GM19463 (cell line): ENCODE results near the gene TRIM7.
"Not testable (repeated sequence)": the region's sequence is repeated elsewhere in the genome, so short reads cannot be mapped to it uniquely, and the experiment has no call there.

ENCODE experiments used
- ATAC-seq: cut with Tn5 transposase; IDR thresholded peaks from one replicate; pipeline ENCODE4 v1.9.1; 2021; ENCODE audit warnings: mild to moderate bottlenecking, moderate library complexity; ENCODE audit not compliant: unreplicated experiment

The TRIM7 gene

DNA sequence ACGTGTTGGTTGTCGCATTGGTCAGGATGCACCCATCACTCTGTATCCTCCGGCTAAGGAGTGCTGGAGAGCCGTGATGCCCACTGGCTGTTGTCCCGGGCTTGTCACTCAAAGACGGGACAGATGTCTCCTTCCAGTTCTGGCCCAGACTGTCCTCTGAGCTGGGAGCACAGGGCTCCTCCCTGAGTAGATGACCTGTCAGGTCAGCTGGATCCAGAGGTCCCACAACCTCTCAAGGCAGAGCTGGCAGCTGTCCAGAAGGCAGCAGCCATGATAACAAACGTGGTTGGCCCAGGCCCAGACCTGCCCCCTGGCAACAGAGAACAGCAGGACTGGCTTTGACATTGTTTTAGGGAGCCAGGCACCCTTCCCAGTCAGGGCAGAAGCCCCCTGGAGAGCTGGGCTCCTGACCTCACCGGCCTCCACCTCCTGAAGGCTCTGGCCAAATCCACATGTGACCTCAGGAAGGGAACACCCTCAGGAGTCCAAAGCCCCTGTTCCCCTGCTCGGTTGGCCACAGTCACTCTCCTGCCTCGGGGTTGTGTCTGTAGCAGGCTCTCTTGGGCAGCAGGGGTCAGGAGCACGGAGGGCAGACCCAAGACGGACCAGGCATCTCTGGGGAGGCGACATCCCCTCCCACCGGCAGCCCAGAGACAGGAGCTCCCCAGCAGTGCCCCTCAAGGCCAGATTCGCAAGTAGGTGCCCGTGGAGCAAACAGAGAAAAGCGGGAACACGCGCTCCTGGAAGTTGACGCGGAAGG lies 10.3 kb downstream of the TRIM7 start:
- ATAC-seq, result no peak

DNA sequence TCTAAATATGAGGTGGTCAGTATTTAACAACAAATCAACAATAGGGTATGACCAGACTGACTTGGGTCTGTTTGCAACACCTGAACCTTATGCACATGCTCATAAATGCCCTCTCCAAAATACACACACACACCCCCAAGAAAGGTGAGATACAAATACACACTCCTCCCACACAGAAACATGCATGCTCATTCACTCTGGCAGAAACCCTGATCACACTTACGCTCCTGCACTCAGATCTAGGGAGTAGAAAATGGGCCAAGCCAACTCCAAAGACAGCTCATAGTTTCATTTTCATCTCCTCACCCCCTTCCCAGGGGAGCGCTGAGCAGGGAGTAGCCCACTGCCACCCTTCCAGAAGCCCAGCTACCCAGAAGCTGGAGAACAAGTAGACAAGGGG lies 11.3 kb downstream of the TRIM7 start:
- ATAC-seq, result no peak

DNA sequence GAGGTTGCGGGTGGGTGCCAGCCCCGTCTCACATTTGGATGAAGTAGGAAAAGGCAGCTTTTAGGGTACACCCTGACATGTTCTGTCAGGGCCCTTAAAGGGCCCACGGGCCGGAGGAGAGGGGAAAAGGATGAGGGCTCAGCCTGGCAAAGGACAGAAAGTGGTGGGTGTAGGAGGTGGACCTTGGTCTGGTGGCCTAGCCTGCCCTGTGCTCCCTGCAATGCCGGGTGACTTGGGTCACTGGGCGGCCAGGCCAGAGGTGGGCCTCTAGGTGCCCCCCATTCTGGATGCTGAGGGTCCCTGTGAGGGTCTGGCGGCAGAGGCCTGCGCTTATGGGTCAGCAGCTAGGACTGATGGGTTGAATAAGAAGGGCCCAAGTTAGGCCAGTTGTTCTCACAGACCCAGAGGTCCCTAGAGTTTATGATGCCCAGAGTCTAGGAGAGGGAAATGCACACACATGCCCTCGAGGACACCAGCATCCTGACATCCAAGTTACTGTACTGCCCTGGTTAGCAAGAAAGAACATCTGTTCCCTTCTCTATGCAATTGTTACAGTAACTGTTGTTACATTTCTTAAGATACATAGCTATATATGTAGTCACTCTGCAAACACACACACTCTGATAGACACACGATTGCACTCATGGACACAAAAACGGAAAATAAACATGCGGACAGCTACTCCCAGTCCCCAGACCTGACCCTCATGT lies 12.5 kb downstream of the TRIM7 start:
- no peak for ATAC-seq

DNA sequence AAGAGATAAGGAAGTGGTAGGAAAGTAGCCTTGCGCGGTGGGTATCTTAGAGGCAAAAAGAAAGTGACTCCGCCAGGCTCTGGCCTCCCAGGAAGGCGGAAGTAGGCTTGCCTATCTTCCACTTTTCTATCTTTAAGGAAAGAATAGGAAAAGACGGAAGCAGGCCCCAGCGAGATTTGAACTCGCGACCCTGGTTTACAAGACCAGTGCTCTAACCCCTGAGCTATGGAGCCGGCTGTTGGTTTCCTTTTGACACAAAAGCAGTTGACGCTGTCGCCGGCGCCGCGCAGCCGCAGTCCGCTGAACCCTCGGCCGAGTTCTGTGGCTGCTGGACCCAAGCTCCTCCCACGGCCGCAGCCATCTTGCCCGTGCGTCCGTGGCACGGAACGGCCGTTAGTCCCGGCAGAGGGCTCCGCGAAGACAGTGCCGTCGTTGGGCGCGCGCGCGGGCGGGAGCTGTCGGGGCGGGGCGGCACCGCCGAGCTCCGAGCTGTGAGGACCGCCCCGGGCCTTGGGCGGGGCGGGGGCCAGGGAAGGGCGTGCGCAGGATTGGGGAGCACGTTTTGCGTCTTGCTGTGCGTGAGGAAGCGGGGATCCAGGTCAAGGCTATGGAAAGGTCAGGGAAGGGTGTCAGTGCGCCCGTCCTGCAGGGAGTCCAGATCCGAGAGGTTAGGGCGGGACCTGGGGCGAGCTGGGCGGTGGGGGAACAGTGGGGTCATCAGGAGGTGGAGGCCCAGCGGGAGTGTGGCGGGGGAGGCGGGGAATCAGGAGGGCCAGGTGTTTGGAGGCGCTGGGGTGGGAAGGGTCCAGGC lies 13.3 kb downstream of the TRIM7 start:
- ATAC-seq, result peak; percentile 66

DNA sequence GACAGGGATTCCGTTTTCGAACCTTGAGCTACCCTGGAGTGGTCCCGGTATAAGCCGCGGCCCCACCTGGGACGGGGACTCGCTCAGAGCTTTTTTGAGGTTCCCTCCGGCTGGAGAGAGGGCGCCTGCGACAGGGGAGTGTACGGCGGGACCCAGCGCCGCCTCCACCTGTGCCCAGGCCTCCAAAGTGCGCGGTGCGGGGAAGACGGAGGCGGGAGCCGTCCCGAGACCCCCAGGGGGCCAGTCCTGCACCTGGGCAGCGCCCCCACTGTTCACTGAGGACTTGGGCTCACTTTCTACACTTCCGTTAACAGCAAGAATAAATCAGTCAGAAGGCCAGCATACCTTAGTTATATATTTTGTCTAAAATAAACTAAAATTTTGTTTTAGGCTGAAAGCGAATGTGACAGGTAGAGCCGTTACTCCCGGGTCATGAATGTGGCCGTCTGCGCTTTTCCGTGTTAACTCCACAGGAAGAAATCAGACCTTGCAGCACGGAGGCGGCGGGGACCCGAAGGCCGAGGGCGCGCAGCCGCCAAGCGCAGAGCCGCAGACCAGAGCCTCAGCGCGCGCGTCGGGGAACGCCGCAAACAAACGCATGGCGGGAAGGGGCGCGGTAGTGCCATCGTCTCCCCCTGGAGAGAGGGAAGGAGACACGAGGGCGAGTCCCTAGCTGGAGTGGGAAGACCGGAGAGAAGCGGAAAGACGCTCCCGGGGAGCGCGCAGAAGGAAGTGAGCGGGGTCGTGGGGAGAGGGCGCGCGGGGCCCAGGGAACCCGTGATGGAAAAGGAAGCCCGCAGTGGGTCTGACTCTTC lies 14.1 kb downstream of the TRIM7 start:
- ATAC-seq, result peak; percentile 5

DNA sequence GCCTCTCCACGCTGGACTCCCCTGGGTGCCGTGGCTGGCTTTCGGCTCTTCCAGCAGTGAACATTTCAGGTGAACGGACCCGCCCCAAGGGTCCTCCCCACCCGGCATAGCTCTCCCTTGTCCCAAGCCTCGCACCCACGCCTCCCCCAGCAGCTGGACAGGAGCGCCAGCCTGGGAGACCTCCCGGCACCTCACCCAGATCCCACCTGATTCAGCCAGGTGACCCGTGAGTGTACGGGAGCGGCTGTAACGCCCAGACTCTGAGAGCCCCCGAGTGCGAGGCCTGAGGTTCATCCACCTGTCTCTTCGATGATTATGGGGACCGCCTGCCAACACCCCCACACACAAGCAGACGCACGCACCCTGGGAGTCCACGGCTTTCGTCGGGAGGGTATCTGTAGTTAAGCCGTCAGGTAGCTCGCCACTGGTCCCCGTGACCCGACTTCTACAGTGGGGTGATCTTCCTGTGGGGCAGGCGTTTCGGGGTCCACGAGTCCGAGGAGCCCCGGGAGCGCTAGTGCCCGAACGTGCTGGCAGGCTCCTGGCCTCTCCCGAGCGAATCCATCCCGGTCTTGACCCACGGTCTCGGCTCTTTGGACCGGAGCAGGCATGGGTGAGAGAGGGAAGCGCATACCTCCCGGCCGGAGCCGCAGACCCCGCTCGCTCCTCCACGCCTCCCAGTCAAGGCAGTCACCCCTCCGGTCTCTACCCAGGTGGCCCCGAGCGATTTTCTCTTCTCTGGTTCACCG lies 14.9 kb downstream of the TRIM7 start:
- ATAC-seq, result no peak

DNA sequence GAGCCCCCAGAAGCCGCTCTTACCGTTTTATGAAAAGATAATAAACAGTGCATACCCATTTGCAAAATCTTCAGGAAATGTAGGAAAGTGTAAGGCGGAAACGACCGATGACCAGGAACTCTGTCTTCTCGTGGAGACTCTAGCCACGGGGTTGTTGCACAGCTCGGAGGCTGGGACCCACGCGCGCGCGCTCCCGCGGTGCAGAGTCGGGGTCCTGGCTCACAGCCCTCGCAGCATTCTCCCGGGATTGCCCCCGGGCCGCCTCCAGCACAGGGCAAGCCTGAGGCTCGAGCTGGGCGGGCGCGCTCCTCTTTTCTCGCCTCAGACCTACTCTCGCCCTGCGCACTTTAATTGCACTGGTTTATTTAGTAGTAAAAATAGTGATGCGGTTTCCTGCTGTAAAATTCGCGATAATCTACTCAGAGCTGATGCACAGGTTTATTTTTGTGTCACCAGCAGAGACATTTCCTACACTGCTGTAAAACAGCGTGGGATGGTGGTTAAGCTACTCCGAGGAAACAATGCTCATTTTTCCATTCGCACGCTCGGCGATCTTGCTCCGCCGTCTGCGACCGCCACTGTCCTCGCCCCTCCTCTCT lies 15.5 kb downstream of the TRIM7 start:
- ATAC-seq, result no peak

DNA sequence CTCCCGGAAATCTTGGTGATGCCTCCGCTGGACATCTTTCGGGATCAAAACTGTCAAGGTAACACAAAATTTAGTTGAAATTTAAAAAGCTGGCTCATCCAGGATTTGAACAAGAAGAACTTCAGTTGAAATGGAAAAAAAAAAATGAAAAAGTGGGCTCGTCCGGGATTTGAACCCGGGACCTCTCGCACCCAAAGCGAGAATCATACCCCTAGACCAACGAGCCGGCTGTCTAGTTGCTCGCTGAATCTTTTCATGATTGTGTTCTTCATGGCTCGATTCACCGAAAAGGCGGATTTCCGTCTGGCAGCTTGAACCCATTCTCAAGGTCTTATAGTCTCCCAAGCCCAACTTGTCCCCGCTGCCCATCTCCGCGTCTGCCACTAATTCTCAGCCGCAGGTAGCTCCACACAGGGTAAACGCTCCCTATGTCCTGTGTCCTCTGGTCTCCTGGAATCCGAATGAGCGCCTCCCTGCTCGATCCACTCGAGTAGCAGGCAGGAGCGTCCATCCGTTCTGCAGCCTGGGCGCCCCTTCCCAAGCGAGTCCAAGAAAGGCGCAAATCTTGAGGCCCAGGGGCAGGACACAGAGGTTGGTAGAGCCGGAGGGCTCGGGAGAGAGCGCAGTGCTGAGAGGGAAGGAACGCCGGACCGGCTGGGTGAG lies 16.2 kb downstream of the TRIM7 start:
- ATAC-seq, result no peak

DNA sequence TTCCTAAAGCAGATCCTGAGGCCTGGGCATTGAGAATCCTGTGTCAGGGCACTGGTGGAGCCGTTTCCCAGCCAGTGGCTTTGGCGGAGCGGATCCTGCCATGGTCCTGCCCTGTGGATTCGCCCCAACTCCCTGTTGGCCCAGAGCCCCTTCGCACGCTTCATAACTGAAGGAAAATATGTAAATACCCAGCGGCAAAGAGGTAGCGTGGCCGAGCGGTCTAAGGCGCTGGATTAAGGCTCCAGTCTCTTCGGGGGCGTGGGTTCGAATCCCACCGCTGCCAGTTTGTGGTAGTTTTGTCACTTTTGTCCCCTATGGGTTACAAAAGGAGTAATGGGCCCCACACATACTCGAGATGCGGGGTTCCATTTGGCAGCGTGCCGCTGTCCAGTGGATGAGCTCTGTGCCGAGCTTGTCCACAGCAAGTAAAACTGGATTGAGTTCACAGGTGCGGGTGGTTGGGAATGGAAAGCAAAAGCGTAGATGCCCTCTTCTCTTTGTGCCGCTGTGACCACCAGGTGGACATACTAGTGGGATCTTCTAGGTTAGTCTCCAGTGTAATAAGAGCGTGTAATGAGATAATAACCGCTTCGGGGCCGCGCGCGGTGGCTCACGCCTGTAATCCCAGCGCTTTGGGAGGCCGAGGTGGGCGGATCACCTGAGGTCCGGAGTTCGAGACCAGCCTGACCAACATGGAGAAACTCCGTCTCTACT lies 17.3 kb downstream of the TRIM7 start:
- ATAC-seq, result no peak

DNA sequence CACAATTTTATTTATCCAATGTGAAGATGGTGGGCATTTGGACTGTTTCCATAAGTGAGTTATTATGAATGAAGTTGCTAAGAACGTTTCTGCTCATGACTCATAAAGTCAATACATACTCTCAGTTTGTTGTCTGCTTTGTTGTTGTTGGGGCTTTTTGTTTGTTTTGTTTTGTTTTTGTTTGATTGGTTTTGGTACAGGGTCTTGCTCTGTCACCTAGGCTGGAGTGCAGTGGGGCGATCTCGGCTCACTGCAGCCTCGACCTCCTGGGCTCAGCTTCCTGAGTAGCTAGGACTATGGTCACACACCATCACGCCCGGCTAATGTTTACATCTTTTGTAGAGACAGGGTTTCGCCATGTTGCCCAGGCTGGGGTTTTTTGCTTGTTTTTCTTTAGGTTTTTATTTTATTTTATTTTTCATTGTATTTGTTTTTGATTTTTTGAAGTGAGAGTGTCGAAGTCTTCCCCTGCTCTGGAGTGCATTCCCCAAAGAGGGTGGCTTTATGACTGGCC lies 18.0 kb downstream of the TRIM7 start:
- no peak for ATAC-seq

DNA sequence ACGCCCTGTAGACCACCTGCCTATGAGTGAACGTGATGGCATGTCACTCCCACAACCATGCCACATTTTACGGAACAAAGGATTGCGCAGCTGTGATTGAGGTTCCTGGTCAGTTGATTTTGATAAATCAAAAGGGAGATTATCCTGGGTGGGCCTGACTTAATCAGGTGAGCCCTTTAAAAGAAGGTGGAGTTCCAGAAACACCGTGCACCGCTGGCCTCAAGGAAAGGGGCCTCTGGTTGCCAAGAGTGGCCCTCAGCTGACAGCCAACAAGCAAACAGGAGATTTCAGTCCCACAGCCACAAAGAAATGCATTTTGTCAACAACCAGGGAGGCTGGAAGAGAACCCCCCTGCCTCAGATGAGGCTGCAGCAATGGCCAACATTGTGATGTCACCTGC lies 19.0 kb downstream of the TRIM7 start:
- no peak for ATAC-seq

DNA sequence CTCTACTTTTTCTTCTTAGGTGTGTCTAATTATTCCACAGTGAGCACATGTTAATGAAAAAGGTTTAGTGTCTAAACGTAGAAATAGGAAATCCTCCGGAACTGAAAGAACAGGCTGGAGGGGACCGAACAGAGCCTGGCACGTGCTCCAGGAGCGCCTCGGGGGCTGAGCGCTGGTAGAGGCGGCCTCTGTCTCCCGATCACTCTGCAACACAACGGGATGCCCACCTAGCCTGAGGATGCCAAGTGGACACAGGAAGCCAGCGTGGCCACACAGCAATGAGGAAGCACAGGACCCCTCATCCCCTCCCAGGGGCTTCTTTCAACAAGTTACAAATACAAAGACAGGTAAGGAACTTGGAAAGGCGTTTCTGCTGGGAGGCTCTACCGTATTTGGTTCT lies 19.4 kb downstream of the TRIM7 start:
- no peak for ATAC-seq

DNA sequence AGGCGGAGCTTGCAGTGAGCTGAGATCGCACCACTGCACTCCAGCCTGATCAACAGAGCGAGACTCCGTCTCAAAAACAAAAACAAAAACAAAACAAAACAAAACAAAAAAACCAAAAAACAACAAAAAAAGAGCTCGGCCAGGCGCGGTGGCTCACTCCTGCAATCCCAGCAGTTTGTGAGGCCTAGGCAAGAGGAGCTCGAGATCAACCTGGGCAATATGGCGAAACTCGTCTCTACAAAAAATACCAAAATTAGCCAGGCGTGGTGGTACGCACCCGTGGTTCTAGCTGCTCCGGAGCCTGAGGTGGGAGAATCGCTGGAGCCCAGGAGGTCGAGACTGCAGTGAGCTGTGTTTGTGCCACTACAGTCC lies 20.2 kb downstream of the TRIM7 start:
- no peak for ATAC-seq

DNA sequence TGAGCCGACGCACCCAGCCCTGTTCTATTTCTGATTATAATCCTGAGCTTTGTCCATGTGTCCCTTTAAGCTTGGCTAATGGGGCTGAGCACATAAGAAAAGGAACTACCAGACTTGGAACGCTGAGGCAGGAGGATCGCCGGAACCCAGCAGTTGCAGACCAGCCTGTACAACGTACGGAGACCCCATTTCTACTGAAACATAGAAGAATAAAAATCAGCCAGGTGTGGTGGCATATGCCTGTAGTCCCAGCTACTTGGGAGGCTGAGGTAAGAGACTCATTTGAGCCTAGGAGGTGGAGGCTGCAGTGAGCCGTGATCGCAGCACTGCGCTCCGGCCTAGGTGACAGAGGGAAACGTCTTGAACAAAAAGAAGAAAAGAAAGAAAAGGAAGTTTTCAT lies 22.3 kb downstream of the TRIM7 start:
- ATAC-seq, result no peak

DNA sequence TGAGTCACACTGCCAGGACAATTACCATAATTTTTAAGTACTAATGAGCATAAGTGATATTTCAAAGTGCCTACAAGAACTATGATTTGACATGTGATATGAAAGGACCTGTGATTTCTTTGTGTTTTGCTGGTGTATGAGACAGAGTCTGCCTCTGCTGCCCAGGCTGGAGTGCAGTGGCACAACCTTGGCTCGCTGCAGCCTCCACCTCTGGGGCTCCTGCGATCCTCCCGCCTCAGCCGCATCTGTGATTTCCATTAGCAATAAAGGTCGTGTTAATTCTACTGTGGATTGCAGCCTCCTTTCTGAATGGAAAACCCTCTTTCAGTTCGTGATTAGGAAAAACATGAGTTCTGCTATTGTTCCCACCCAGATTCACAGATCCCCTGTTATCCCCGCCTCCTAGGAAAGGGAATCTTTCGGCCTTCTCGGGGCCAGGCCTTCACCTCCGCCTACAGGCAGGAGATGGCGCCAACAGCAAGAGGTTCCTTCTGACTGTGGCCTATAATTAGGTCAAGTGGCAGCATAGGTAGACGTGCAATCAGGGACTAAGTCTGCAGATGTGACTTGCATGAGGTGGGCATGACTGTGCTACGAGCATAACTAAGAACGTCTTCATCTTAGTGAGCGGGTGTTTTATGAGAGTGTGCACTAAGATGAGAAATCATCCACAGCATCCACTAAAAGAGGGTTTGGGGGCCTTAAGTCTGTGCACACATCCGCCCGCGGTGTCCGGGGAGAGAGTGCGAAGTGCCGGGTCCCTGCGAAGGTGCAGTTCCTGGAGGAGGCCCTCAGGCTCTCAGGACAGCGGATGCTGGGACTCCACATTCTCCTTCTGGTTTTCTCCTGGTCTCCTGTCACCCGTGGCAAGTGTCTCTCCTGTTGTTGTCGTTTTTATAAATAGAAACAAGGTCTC lies 23.1 kb downstream of the TRIM7 start:
- peak; percentile 73 for ATAC-seq

DNA sequence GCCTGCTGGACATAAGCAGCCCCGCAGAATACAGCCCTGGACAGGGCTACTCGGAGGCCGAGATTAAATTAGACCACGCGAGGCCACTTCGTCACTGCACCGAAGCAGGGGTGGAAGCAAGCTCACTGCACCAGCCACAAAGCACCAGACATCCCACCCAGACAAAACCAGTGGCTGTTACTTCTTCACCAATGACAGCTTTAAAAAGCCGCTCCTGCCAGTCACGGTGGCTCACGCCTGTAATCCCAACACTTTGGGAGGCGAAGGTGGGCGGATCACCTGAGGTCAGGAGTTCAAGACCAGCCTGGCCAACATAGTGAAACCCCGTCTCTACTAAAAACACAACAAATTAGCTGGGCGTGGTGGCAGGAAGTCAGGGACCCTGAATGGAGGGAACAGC lies 27.4 kb downstream of the TRIM7 start:
- not testable (repeated sequence) for ATAC-seq

DNA sequence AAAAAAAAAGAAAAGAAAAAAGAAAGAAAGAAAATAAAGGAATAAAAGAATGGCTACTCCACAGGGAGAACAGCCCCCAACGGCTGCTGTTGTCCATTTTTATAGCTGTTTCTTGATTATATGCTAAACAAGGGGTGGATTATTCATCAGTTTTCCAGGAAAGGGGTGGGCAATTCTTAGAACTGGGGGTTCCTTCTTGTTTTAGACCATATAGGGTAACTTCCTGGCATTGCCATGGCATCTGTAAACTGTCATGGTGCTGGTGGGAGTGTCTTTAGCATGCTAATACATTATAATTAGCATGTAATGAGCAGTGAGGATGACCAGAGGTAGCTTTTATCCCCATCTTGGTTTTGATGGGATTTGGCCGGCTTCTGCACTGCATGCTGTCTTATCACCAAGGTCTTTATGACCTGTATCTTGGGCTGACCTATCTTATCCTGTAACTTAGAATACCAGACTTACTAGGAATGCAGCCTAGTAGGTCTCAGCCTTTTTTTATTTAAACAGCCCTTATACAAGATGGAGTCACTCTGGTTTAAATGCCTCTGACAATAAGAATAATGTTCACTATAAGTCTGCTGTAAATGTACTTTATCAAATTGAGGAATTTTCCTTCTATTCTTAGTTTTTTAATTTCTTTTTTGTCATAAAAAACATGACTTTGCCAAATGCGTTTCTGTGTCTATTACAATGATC lies 28.6 kb downstream of the TRIM7 start:
- no peak for ATAC-seq
